GM12878 (cell line): ENCODE results near the gene RNF168. TPM values are rescaled to one million over a fixed set of nuclear protein-coding genes. Genes with fewer than 3 reads are reported as not detected.

Source experiments
- ATAC-seq: fragments of 200-7000 bp; cut with Tn5 transposase; 3 replicates; pipeline ENCODE4 v1.9.1; 2020; ENCODE audit warnings: mild to moderate bottlenecking, moderate library complexity
- Bru-seq: library from RNA; stranded (reverse); fragments of 400-500 nt; gene quantifications from one replicate; lab custom pipeline; 2021; lab: Mats Ljungman, UMichigan
- BruChase-seq, 2 experiments: library from RNA; stranded (reverse); fragments of 400-500 nt; gene quantifications; one replicate each; lab custom pipeline; 2021; lab: Mats Ljungman, UMichigan
- BruUV-seq: library from RNA; stranded (reverse); fragments of 400-500 nt; replicated peaks from 2 replicates; lab custom pipeline; 2021; lab: Mats Ljungman, UMichigan
- CTCF ChIA-PET: fragments of 300-600 bp; sonication (Branson Sonifier 250); formaldehyde crosslinking; extraction: SDS; loops from one replicate; lab custom pipeline; 2021; ENCODE audit warnings: inconsistent platforms; lab: Yijun Ruan, JAX
- POLR2A ChIA-PET: fragments of 350-600 bp; formaldehyde crosslinking; extraction: SDS; loops from one replicate; lab custom pipeline; 2021; ENCODE audit warnings: inconsistent platforms; lab: Charles Lee
- RAD21 ChIA-PET: fragments of 300-600 bp; sonication (Branson Sonifier 250); formaldehyde crosslinking; loops from one replicate; lab custom pipeline; 2023; ENCODE audit warnings: antibody characterized with exemption; ENCODE audit not compliant: unreplicated experiment; lab: Charles Lee
- SMC1A ChIA-PET: fragments of 300-600 bp; sonication (Branson Sonifier 250); formaldehyde crosslinking; loops from one replicate; lab custom pipeline; 2023; ENCODE audit not compliant: unreplicated experiment, uncharacterized antibody; lab: Charles Lee
- DNase-seq: peaks from one replicate; pipeline ENCODE4 v3.0.0-alpha.2; 2011; ENCODE audit warnings: low read depth, low spot score
- FAIRE-seq: peaks from 3 replicates; lab custom pipeline; 2011; peaks lifted over from hg19 to GRCh38; lab: Jason Lieb, UNC
- H2AFZ ChIP-seq: 2 replicates; pipeline ENCODE4 v1.6.0; 2011; ENCODE audit warnings: low read depth, low read length, control low read depth; ENCODE audit not compliant: control insufficient read depth
- H3K27ac ChIP-seq: 2 replicates; pipeline ENCODE4 v1.5.1; 2011; ENCODE audit warnings: control low read depth; ENCODE audit not compliant: control insufficient read depth, insufficient read depth
- H3K27me3 ChIP-seq, 2 experiments: replicated peaks in 1 of 2; 2 replicates each; pipeline versions ENCODE4 v1.6.0 to v1.6.1; 2011; ENCODE audit warnings: low read length in 1 of 2; ENCODE audit not compliant: control insufficient read depth in 2 of 2, insufficient read depth in 2 of 2
- H3K36me3 ChIP-seq, 2 experiments: 2 replicates each; pipeline ENCODE4 v1.5.1; 2011; ENCODE audit warnings: low read length in 1 of 2; ENCODE audit not compliant: control insufficient read depth in 2 of 2, insufficient read depth in 2 of 2
- H3K4me1 ChIP-seq: 2 replicates; pipeline ENCODE4 v1.6.1; 2011; ENCODE audit warnings: mild to moderate bottlenecking, low read length, moderate library complexity, mixed read lengths; ENCODE audit not compliant: control insufficient read depth, insufficient read depth
- H3K4me2 ChIP-seq: 2 replicates; pipeline ENCODE4 v1.6.0; 2011; ENCODE audit warnings: control low read depth; ENCODE audit not compliant: control insufficient read depth, insufficient read depth
- H3K4me3 ChIP-seq: fragments of 200-600 bp; sonication (generic); 2 replicates; pipeline ENCODE4 v1.5.1; 2016
- H3K79me2 ChIP-seq: 2 replicates; pipeline ENCODE4 v1.6.0; 2011; ENCODE audit warnings: low read length; ENCODE audit not compliant: control insufficient read depth, insufficient read depth
- H3K9ac ChIP-seq: 2 replicates; pipeline ENCODE4 v1.8.0; 2011; ENCODE audit warnings: low read length, control low read depth, mixed read lengths; ENCODE audit not compliant: control insufficient read depth, insufficient read depth
- H3K9me3 ChIP-seq: replicated peaks from 3 replicates; pipeline ENCODE4 v1.5.1; 2011; ENCODE audit warnings: mild to moderate bottlenecking, low read length; ENCODE audit not compliant: control insufficient read depth, insufficient read depth
- H4K20me1 ChIP-seq: 2 replicates; pipeline ENCODE4 v1.6.0; 2011; ENCODE audit not compliant: control insufficient read depth, insufficient read depth
- ATF7 ChIP-seq: fragments of 450-650 bp; IDR thresholded peaks from 2 replicates; pipeline ENCODE4 v1.6.1; 2016; ENCODE audit warnings: low read depth, mild to moderate bottlenecking
- CREM ChIP-seq: IDR thresholded peaks from 2 replicates; pipeline ENCODE4 v1.6.1; 2014; ENCODE audit warnings: antibody characterized with exemption, low read depth
- EP300 ChIP-seq, 2 experiments: fragments of 150-350 bp in 1 of 2; IDR thresholded peaks; 2 replicates each; pipeline ENCODE4 v1.6.1; 2011 to 2012; ENCODE audit warnings: low read depth in 2 of 2, low read length in 2 of 2, borderline replicate concordance in 1 of 2, improper control_type of control experiment in 1 of 2, inconsistent platforms in 1 of 2; ENCODE audit not compliant: control insufficient read depth in 1 of 2
- GATAD2B ChIP-seq: fragments of 450-650 bp; conservative IDR thresholded peaks from 2 replicates; pipeline ENCODE4 v1.6.1; 2017; ENCODE audit warnings: low read depth, mild to moderate bottlenecking, moderate library complexity
- MTA3 ChIP-seq: IDR thresholded peaks from 2 replicates; pipeline ENCODE4 v1.6.1; 2012; ENCODE audit warnings: low read length, inconsistent platforms, borderline replicate concordance
- MYB ChIP-seq: fragments of 150-350 bp; IDR thresholded peaks from 2 replicates; pipeline ENCODE4 v1.6.1; 2014; ENCODE audit warnings: mild to moderate bottlenecking, low read depth, low read length, borderline replicate concordance
- NFYA ChIP-seq: IDR thresholded peaks from 2 replicates; pipeline ENCODE4 v1.6.1; 2011; ENCODE audit warnings: low read depth, mild to moderate bottlenecking, low read length, improper control_type of control experiment, borderline replicate concordance
- NR2F1 ChIP-seq: fragments of 450-650 bp; conservative IDR thresholded peaks from 2 replicates; pipeline ENCODE4 v1.6.1; 2017; ENCODE audit warnings: mild to moderate bottlenecking
- SMC3 ChIP-seq: IDR thresholded peaks from 2 replicates; pipeline ENCODE4 v1.6.1; 2011; ENCODE audit warnings: low read length, improper control_type of control experiment, borderline replicate concordance
- STAT3 ChIP-seq: IDR thresholded peaks from 2 replicates; pipeline ENCODE4 v1.6.1; 2011; ENCODE audit warnings: low read depth, low read length, improper control_type of control experiment
- WGBS: methylation state at CpG from one replicate; pipeline ENCODE4 v1.1.6; 2016; ENCODE audit warnings: low lambda C conversion rate; ENCODE audit not compliant: insufficient replicate concordance, insufficient coverage; ENCODE audit errors: missing lambda C conversion rate; 5-methylcytosine and 5-hydroxymethylcytosine counted together
- in situ Hi-C: fragments of 300-500 bp; cut with MboI; formaldehyde crosslinking; loops from 9 replicates; pipeline ENCODE4 v1.14.3; 2018; ENCODE audit warnings: mixed read lengths
- intact Hi-C: fragments of 100-400 bp; cut with micrococcal nuclease; formaldehyde crosslinking; loops from one replicate; pipeline ENCODE4 v1.14.2; 2022; ENCODE audit not compliant: unreplicated experiment
- long read RNA-seq, 2 experiments: library from polyadenylated mRNA; unstranded; transcript quantifications; one replicate each; pipeline ENCODE4 v2.0.0, GENCODE V29; 2019 to 2020
- polyA minus RNA-seq, 3 experiments: library from RNA; depleted of rRNA, polyadenylated mRNA; stranded (reverse); fragments of >200 nt; gene quantifications; 2 replicates each; pipeline ENCODE4 v1.2.3, GENCODE V29; 2011
- polyA plus RNA-seq, 11 experiments: library from polyadenylated mRNA; depleted of rRNA in 4 of 11; unstranded in 6 of 11; stranded (reverse) in 5 of 11; fragments of >200 nt; fragmentation: Nextera tagmentation in 4 of 11; fragmentation: Illumina TruSeq in 1 of 11; extraction: Ambion mirVana in 4 of 11; extraction: Trizol in 1 of 11; gene quantifications; 1 replicate in 1 of 11; 2 replicates in 10 of 11; pipeline versions ENCODE4 v1.2.1 to v1.2.3, GENCODE V29; 2011 to 2016; ENCODE audit warnings: inconsistent platforms in 2 of 11, missing spikeins in 2 of 11, low read depth in 1 of 11
- total RNA-seq, 4 experiments: library from RNA; depleted of rRNA in 3 of 4; stranded (reverse); fragments of >200 nt in 3 of 4; fragmentation: Illumina TruSeq in 1 of 4; extraction: Trizol in 1 of 4; gene quantifications; 2 replicates each; pipeline versions ENCODE4 v1.2.1 to v1.2.3, GENCODE V29; 2013 to 2021

The RNF168 gene, protein sequence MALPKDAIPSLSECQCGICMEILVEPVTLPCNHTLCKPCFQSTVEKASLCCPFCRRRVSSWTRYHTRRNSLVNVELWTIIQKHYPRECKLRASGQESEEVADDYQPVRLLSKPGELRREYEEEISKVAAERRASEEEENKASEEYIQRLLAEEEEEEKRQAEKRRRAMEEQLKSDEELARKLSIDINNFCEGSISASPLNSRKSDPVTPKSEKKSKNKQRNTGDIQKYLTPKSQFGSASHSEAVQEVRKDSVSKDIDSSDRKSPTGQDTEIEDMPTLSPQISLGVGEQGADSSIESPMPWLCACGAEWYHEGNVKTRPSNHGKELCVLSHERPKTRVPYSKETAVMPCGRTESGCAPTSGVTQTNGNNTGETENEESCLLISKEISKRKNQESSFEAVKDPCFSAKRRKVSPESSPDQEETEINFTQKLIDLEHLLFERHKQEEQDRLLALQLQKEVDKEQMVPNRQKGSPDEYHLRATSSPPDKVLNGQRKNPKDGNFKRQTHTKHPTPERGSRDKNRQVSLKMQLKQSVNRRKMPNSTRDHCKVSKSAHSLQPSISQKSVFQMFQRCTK
- total RNA-seq (2013; cell fraction: nucleolus; rRNA removed): 143 and 148 TPM in 2 replicates
- total RNA-seq (2014; rRNA removed) (28.5 and 32.1 TPM in 2 replicates), total RNA-seq (2014; rRNA removed; fragmentation: Illumina TruSeq; extraction: Trizol) (43.4 and 43.9 TPM in 2 replicates), total RNA-seq (2021) (47.5 and 47.7 TPM in 2 replicates), polyA plus RNA-seq (2011; rRNA removed) (12.7 and 12.8 TPM in 2 replicates), polyA plus RNA-seq (2014; fragmentation: Illumina TruSeq; extraction: Trizol) (21.0 and 23.7 TPM in 2 replicates), polyA plus RNA-seq (2014; fragmentation: Nextera tagmentation; extraction: Ambion mirVana) (10 to 100 TPM; 17.5 to 18.4 TPM), polyA plus RNA-seq (2014; rRNA removed) (12.8 and 14.2 TPM in 2 replicates), polyA plus RNA-seq (2016; fragmentation: Nextera tagmentation; extraction: Ambion mirVana) (10 to 100 TPM; 37.0 to 46.9 TPM), polyA minus RNA-seq (2011; rRNA and poly(A)+ RNA removed) (59.8 and 71.2 TPM in 2 replicates), Bru-seq, nascent RNA (percentile 95 among the genes with signal in this experiment), BruChase-seq, experiment 1, labeled RNA remaining after a 6-hour chase (percentile 94 among the genes with signal in this experiment), BruChase-seq, experiment 2, labeled RNA remaining after a 2-hour chase (percentile 96 among the genes with signal in this experiment)
- 31.2 TPM for polyA plus RNA-seq (2011; ENCODE audit: low read depth)
- polyA plus RNA-seq (2011; cell fraction: cytosol; rRNA removed): 11.6 and 14.8 TPM in 2 replicates
- polyA plus RNA-seq (2011; cell fraction: nucleus; rRNA removed): 10.8 and 13.5 TPM in 2 replicates
- polyA plus RNA-seq (2012): 32.3 and 35.3 TPM in 2 replicates
- polyA minus RNA-seq (2011; cell fraction: cytosol; rRNA and poly(A)+ RNA removed): 23.8 and 28.9 TPM in 2 replicates
- 27.4 and 38.8 TPM in 2 replicates for polyA minus RNA-seq (2011; cell fraction: nucleus; rRNA and poly(A)+ RNA removed)
- long read RNA-seq, experiment 1, full-length matches to known transcripts: 1 of 55 reads
- long read RNA-seq, experiment 1, partial matches to known transcripts: 6 of 55 reads
- long read RNA-seq, experiment 1, other reads (novel, unspliced or antisense): 48 of 55 reads
- long read RNA-seq, experiment 2, full-length matches to known transcripts: 7 of 38 reads
- long read RNA-seq, experiment 2, partial matches to known transcripts: 13 of 38 reads
- long read RNA-seq, experiment 2, other reads (novel, unspliced or antisense): 18 of 38 reads

DNA sequence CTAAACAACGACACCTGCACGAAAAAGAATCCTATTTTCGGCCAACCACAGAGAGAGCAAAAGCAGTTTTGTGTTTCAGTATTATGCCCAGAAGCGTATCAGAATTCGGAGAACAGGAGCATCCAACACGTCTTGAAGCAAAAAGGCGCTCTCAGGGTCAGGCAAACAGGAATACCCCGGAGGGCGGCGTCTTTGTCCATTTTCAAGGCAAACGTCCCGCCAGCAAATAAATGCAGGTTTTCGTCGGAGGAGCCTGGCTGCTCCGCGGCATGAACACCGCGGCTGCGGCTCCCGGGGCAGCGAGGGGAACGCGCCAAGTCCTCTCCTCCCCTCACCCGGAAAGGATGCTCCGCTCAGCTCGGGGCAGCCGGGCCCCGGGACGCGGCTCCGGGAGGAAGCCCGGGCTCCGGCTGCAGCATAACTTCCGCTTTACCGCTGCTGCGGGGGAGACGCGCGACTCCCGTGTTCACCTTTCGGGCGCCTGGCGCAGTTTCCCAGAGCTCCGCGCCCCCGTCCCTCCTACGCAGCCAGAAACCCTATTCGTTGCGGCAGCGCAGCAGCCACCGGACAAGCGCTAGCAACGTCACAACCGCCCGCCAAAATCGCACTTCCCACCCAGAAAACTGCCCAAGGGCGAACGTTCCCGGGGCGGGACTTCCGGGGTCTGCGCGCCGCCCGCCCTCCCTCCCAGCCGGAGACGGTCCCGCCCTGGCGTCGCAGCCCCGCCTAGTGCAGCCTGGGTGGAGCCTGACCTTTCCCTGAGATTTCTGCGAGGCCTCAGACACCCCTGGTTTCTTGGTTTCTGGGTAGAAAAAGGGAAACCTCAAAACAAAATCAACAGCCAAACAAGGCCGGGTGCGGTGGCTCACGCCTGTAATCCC lies at the start of gene RNF168:
Gene RNF168 (minus strand): TSS at position 573 of the 881 bp plus-strand sequence. CDS start 595 bp downstream, outside the sequence.
- ATAC-seq (peak; percentile 85), FAIRE-seq (peak; percentile 23), DNase-seq (peak; percentile 91)
- intact Hi-C loops: loop anchor here (1.0 to 5.0 kb wide), 2 partner anchors 61 to 65 kb away; partner anchors contain the start of genes FBXO45 and WDR53
- Histone ChIP-seq H3K4me2 (peak within 1 kb of the TSS; percentile 72), H3K9ac (peak within 1 kb of the TSS; percentile 96), H3K27me3 (no peaks in the 10 kb centered on the region), H2AFZ (peak within 1 kb of the TSS; percentile 55), H3K36me3 (peaks cover 0 to 5% of the 10 kb centered on the region in 2 experiments; a peak in 2 of 4 replicates), H4K20me1 (0 out of 2 replicates have a peak, but pooled peaks cover 3% of the 10 kb centered on the region), H3K9me3 (peaks cover 3% of the 10 kb centered on the region; the same call in 1 of the 3 replicates), H3K4me1 (no peaks in the 10 kb centered on the region), H3K27ac (peak within 1 kb of the TSS; percentile 99), H3K79me2 (peaks cover 49% of the 10 kb centered on the region), H3K4me3 (peak within 1 kb of the TSS; percentile 99)
- 1% methylated on average over 68 of the region's 75 CpGs for WGBS
- ChIA-PET SMC1A (interaction anchor here (1.0 to 1.2 kb wide), 2 partner anchors 14 to 64 kb away, joined by 3 read pairs; no protein-coding TSS in a partner anchor), RAD21 (interaction anchor here (0.5 to 1.5 kb wide), 6 partner anchors 20 to 248 kb away, joined by 3 to 4 read pairs (median 3); partner anchors contain the start of gene DYNLT2B), CTCF (interaction anchor here (1.3 to 1.7 kb wide), 4 partner anchors 11 to 25 kb away, joined by 4 to 5 read pairs (median 4); partner anchors contain the start of gene SMCO1), POLR2A (interaction anchor here (0.8 to 1.5 kb wide), 5 partner anchors 38 to 223 kb away, joined by 3 to 10 read pairs (median 4); no protein-coding TSS in a partner anchor)
- in situ Hi-C loops: no loop called here
- TSS peak; percentile 75 for BruUV-seq
- TF ChIP-seq MYB (no peak), NR2F1 (peak; percentile 85), STAT3 (no peak), MTA3 (peak; percentile 28; the same call in 1 of the 2 replicates), GATAD2B (peak; percentile 86), SMC3 (no peak), CREM (peak; percentile 96), ATF7 (peak; percentile 75), NFYA (no peak), EP300 (IDR thresholded peaks at IDR 0.05; ENCODE audit: borderline replicate concordance in 1 of 2, control insufficient read depth in 1 of 2, low read depth in 2 of 2, low read length in 2 of 2) (peak in 1 of 2 experiments; percentile 79; a peak in 2 of 4 replicates)
